HG02943 (cell line): Measurements from ENCODE around the gene PWWP2B.

ENCODE experiments used
- ATAC-seq: cut with Tn5 transposase; IDR thresholded peaks from one replicate; pipeline ENCODE4 v1.9.1; 2021; ENCODE audit warnings: mild to moderate bottlenecking, low read depth, moderate library complexity; ENCODE audit not compliant: unreplicated experiment

The PWWP2B gene

GRCh38 chr10:132454296-132455198, 57.5 kb downstream of the PWWP2B start:
- no peak for ATAC-seq

GRCh38 chr10:132455441-132455971, 58.5 kb downstream of the PWWP2B start:
- ATAC-seq: no peak

- ATAC-seq: no peak
Measured at GRCh38 chr10:132455986-132456847, 59.2 kb downstream of the PWWP2B start.

GRCh38 chr10:132456881-132457280, 59.9 kb downstream of the PWWP2B start:
- ATAC-seq: no peak

- no peak for ATAC-seq
Measured at GRCh38 chr10:132457328-132458070, 60.5 kb downstream of the PWWP2B start.

GRCh38 chr10:132458071-132458585, 61.1 kb downstream of the PWWP2B start:
- no peak for ATAC-seq

- ATAC-seq: no peak
Measured at GRCh38 chr10:132458586-132459300, 61.7 kb downstream of the PWWP2B start.

GRCh38 chr10:132459301-132460003, 62.5 kb downstream of the PWWP2B start:
- ATAC-seq: no peak

- ATAC-seq: no peak
Measured at GRCh38 chr10:132460071-132460470, 63.1 kb downstream of the PWWP2B start.

- no peak for ATAC-seq
Measured at GRCh38 chr10:132460691-132461090, 63.7 kb downstream of the PWWP2B start.

- ATAC-seq: no peak
Measured at GRCh38 chr10:132461103-132461682, 64.2 kb downstream of the PWWP2B start.

GRCh38 chr10:132461683-132462231, 64.8 kb downstream of the PWWP2B start:
- ATAC-seq: no peak

- ATAC-seq: no peak
Measured at GRCh38 chr10:132462463-132463332, 65.7 kb downstream of the PWWP2B start.

GRCh38 chr10:132463333-132464255, 66.6 kb downstream of the PWWP2B start:
- ATAC-seq: no peak

- no peak for ATAC-seq
Measured at GRCh38 chr10:132464256-132465192, 67.5 kb downstream of the PWWP2B start.
